GM12865 (cell line): Measurements from ENCODE around the gene PSRC1.

Source experiments
- DNase-seq: peaks from one replicate; pipeline ENCODE4 v3.0.0; 2010; ENCODE audit warnings: low read depth
- H3K4me3 ChIP-seq: 2 replicates; pipeline ENCODE4 v1.5.1; 2011; ENCODE audit warnings: mild to moderate bottlenecking, low read depth, low read length, control low read depth
- TF ChIP-seq, protein P1 (sequence below): IDR thresholded peaks from 2 replicates; pipeline ENCODE4 v1.5.1; 2011; ENCODE audit warnings: low read length, control low read depth, low read depth, inconsistent platforms; ENCODE audit not compliant: insufficient read depth; ENCODE audit errors: missing control alignments

PSRC1 gene

DNA sequence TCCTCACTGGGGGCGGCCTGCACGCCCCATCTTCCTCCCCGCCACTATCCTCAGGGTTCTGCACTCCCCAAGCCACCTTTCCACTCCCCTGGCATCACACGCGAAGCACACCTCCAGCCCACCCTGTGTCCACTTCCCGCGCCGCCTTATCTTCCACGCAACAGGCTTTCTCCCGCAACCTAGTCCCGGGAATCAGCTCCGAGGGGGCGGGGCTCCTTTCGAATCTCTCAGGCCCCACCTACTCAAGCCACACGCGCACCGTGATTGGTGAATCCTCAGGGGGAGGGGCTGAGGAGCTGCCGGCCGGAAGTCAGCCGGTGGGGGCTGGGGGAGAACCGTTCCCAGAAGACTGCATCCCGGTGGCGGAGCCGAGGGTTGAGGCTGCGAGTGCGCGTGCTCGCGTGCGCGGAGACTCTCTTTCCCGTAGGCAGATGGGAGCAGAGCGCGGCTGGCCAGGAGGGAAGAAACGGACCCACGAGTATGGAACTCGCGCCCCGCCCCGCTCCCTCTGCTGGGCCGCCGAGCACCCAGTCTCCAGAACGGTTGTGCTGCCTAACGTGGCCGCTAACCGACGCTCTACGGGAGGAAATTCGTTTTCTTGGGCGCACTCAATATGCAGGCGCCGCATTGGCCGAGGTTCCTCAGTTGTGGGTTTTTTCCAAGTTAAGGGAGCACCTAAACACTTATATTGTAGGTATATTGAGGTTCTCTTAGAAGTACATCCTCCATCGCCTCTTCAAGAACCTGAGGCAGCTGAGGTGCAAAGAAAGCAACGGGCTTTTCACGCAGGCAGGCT lies at the start of gene PSRC1:
Gene PSRC1 (minus strand): TSS at position 194 of the 796 bp plus-strand sequence.
- DNase-seq = peak; percentile 93
- H3K4me3 ChIP-seq = peak within 1 kb of the TSS; percentile 75
- TF ChIP-seq, protein P1, sequence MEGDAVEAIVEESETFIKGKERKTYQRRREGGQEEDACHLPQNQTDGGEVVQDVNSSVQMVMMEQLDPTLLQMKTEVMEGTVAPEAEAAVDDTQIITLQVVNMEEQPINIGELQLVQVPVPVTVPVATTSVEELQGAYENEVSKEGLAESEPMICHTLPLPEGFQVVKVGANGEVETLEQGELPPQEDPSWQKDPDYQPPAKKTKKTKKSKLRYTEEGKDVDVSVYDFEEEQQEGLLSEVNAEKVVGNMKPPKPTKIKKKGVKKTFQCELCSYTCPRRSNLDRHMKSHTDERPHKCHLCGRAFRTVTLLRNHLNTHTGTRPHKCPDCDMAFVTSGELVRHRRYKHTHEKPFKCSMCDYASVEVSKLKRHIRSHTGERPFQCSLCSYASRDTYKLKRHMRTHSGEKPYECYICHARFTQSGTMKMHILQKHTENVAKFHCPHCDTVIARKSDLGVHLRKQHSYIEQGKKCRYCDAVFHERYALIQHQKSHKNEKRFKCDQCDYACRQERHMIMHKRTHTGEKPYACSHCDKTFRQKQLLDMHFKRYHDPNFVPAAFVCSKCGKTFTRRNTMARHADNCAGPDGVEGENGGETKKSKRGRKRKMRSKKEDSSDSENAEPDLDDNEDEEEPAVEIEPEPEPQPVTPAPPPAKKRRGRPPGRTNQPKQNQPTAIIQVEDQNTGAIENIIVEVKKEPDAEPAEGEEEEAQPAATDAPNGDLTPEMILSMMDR = peak; percentile 49

DNA sequence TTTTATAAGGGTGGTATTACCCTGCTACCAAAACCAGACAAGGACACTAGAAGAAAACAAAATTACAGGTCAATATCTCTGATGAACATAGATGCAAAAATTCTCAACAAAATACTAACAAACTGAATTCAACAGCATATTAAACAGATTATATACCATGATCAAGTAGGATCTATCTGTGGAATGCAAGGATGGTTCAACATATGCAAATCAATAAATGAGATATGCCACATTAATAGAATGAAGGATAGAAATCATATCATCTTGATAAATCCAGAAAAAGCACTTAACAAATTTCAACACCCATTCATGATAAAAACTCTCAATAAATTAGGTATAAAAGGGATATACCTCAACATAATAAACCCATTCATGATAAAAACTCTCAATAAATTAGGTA lies 48.2 kb upstream of the PSRC1 start:
- H3K4me3 ChIP-seq = no peak overlapping the region
- DNase-seq = no peak
- TF ChIP-seq, protein P1 = no peak

DNA sequence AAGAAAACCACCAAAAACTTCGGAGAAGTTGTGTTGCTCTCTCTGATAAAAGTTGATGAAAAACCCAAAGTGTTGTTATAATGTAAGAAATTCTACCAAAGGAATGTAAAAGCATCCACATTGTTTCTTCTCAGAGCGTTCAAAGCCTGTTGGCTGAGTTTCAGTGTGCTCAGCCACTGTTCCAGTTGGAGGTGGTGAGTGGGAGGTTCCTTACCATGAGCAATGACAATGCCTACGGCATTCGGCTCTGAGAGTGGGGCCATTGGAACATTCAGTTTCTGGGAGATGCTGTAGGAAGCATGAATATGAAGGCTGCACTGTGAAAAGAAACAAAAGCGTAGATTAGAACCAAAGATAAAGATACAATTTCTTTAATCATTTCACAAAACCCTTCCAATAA lies 44.3 kb upstream of the PSRC1 start:
- no peak overlapping the region for H3K4me3 ChIP-seq
- TF ChIP-seq, protein P1 = no peak
- DNase-seq = no peak

DNA sequence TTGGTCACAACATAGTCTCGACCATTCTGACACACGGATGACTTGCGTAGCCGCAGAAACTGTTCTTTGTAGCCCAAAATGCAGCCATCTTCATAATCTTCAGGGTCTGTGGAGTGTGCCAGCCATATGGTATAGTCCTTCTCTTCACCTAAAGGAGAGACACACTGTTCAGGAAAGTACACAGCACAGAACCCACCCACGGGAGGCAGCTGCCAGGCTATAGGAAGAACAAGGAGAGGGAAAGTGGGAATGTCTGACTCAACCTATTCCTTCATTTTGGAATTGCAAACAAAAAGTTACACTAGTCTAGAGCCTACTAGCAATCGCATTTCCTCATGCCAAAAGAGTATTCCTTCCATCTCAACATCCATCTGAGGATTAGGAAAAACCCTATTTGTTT lies 40.0 kb upstream of the PSRC1 start:
- TF ChIP-seq, protein P1 = no peak
- no peak overlapping the region for H3K4me3 ChIP-seq
- no peak for DNase-seq

DNA sequence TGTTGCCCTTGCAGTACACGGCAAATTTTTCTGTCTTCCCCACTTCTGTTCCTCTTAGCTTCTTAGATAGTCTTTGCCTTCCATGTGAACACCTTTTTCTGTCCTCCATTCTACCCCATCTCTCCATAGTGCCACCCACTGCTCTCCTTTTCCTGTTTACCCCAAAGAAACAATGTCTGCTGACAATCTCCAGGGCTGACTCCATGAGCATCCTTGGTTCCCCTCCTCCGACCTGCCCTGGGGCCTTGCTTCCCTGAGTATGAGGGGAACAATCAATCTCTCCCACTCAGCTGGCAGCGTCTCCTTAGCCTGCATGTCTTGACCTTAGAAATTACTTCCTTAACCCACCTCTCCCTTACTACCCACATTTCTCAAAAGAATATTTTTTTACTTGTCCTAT lies 36.2 kb upstream of the PSRC1 start:
- TF ChIP-seq, protein P1 = no peak
- H3K4me3 ChIP-seq = no peak overlapping the region
- DNase-seq = no peak

DNA sequence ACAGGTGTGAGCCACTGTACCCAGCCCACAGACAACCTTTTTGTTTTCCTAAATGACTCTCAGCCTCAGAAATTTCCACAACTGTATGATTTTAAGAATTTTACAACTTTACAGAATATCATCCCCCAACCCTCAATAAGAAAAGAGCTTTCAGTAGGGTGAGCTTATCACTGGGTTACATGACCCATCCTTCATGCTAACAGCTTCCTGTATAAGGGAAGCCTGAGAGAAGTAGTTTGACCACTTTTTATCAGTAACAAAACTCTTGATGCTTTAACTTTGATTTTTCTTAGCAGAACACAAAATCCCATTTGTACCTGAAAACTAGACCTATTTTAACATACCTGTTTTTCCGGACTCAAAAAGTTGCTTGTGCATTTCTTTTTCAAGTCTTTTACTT lies 33.6 kb upstream of the PSRC1 start:
- DNase-seq = no peak
- no peak overlapping the region for H3K4me3 ChIP-seq
- TF ChIP-seq, protein P1 = no peak

DNA sequence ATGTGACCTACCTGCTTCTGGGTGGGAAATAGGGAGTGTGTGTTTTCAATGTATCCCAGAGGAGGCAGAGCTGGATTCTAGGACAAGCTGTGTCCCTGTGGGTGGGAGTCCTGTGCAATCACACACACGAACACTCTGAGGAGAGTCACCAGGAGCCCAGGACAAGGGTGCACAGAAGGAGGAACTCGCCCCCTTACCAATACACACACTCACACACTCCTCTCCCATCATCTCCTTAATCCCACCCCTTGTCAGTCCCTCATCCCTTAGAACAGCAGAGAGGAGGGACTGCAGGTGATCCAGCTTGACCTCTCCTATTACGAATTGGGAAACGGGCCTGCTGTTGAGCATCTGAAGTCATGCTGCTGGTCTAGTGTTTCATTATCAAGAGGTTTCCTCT lies 32.3 kb upstream of the PSRC1 start:
- TF ChIP-seq, protein P1 = no peak
- no peak for DNase-seq
- H3K4me3 ChIP-seq = no peak overlapping the region
